GM18868 (cell line): ENCODE results near the gene RNF182.
"Not testable (repeated sequence)": the region's sequence is repeated elsewhere in the genome, so short reads cannot be mapped to it uniquely, and the experiment has no call there.

Source experiments
- ATAC-seq: cut with Tn5 transposase; IDR thresholded peaks from one replicate; pipeline ENCODE4 v1.9.1; 2021; ENCODE audit warnings: mild to moderate bottlenecking, moderate library complexity; ENCODE audit not compliant: unreplicated experiment

Gene RNF182

DNA sequence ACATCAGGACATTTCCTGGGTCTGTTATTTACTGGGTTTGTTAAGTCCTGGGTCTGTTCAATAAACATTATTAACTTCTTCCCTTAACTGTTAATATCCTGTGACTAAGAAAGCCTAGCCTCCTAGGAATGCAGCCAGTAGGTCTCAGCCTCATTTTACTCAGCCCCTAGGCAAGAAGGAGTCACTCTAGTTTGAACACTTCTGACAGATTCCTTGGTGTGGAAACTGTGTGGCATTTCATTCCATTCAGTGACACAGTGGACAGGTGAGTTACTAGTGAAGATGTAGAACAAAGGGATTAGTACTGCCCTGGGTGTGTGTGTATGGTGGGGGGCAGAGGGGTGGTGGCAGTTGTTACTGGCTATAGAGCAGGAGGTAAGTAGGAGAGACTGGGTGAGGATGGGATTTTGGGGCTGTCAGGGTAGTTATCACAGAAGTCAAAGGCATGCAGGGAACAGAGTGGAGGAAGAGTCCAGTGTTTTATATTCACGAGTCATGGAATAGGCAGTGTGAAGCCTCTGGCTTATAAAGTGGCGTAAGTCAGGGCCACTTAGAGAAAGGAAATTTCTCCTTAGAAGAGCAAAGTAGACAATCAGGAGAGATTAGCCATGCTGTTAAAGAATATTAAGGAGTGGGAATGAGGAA, 28.4 kb downstream of the RNF182 start:
- ATAC-seq, result no peak

DNA sequence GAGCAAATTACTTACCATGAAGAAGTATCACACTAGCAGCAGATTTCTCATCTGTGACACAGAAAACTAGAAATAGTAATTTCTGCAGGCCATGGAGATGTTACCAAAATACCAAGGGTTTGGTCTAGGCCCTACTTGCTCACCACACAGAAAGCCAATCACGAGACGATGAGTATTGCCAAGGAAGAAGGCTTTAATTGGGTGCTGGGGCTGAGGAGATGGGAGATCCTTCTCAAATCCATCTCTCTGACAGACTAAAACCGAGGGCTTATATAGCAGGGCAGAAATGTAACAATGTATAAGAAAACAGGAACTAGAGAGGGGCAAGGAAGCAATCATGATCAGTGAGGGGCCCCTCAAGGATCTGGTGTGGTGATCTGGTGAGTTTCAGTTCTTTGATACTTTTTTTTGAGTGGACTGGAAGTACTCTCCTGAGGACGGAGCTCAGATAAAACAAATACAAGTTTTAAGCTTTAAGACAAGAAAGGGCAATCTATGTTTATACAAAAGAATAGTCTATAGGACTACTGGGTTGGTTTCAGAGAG, 40.9 kb downstream of the RNF182 start:
- no peak for ATAC-seq

DNA sequence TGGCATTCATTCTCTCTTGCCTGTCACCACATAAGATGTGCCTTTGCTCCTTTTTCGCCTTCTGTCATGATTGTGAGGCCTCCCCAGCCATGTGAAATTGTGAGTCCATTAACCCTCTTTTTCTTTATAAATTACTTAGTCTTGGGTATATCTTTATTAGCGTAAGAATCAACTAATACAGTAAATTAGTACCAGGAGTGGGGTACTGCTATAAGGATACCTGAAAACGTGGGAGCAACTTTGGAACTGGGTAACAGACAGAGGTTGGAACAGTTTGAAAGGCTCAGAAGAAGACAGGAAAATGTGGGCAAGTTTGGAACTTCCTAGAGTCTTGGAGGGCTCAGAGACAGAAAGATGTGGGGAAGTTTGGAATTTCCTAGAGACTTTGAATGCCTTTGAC, 46.6 kb downstream of the RNF182 start:
- ATAC-seq, result no peak

DNA sequence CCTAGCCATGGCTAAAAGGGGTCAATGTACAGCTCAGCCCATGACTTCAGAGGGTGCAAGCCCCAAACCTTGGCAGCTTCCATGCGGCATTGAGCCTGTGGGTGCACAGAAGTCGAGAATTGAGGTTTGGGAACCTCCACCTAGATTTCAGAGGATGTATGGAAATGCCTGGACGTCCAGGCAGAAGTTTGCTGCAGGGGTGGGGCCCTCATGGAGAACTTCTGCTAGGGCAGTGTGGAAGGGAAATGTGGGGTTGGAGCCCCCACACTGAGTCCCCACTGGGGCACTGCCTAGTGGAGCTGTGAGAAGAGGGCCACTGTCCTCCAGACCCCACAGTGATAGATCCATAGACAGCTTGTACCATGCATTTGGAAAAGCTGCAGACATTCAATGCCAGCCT, 47.9 kb downstream of the RNF182 start:
- ATAC-seq, result not testable (repeated sequence)

DNA sequence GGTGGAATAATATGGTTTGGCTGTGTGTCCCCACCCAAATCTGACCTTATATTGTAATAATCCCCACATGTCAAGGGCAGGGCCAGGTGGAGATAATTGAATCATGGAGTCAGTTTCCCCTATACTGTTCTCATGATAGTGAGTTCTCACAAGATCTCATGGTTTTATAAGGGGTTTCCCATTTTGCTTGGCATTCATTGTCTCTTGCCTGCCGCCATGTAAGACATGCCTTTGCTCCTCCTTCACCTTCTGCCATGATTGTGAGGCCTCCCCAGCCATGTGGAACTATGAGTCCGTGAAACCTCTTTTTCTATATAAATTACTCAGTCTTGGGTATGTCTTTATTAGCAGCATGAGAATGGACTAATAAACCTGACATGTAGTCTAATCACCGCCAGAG, 48.7 kb downstream of the RNF182 start:
- ATAC-seq, result not testable (repeated sequence)

DNA sequence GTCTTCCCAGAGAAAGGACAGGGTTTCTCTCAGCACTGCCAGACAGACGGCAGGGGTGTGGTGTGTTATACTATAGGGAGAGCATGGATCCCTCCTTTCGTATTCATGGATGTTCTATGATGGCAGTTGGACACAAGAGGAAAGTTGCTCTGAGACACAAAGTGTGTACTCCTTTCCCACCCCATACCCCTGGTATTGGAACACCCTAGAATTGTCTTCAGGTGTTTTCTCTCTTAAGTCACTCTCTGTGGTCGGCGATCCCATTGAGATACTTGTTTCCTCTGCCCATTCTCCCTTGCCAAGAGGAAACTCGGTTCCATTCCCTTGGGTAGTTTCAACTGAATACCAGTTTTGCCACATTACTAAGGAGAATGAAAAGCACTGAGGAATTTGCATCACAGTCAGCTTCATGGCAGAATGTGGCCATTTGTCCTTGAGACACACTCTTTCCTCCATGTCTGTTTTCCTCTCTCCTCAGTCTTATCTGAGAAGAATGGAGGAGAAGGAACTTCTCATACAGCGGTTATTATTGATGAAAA, 53.4 kb downstream of the RNF182 start:
- ATAC-seq, result no peak

DNA sequence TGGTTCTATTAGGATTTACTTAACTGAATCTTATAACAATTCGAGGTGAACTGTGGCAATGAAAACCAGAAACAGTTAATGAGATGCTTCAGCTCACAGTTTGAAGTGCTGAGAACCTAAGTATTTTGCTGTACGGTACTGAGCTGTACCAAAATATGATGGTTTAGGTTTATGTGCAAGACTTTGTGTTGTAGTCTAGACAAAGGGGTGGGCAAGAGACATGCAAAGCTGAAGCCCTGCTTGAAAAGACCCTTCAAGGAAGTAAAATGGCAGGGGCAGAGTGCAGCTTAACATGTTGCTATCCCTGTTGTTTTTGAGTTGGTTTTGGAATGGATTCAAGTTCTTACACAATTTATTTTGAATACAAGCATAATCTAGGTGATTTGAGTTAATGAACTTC, 54.0 kb downstream of the RNF182 start:
- ATAC-seq, result no peak

DNA sequence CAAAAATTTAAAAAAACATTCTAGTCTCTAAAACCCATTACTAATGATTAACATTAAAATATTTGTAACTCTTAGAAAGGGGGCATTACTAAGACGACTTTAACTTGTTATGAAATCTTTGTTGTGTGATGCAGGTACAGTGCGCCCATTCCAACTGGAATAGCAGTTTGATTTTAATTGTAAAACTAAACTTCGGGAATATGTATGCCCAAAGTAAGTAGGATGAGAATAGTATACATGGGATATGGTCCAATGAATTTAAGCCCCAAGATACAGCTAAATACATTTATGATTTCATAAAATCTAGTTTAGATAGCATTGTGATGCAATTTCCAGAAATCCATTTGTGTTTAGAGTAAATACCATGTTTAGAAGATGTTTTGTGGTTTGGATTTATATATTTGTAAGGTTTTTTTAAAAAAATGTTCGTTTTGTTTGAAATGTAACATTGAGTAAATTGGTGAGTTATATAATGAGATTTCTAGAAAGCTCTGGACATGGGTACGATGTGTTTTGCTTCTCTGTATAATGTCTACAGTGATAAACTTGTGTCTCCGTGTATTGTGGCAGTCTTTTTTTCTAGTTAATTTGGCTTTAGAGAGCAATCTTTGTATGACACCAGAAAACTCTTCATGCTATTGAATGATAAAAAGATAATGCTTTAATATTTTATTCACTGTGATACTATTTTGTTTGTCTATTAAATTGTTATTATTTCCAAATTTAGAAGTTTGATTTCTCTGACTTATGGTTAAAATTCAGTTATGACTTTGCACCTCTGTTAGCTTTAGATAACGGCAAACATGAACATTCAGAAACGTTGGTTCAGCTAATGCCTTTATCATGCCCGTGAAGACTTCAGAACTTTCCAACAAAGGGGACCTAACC, 54.8 kb downstream of the RNF182 start:
- ATAC-seq, result no peak

DNA sequence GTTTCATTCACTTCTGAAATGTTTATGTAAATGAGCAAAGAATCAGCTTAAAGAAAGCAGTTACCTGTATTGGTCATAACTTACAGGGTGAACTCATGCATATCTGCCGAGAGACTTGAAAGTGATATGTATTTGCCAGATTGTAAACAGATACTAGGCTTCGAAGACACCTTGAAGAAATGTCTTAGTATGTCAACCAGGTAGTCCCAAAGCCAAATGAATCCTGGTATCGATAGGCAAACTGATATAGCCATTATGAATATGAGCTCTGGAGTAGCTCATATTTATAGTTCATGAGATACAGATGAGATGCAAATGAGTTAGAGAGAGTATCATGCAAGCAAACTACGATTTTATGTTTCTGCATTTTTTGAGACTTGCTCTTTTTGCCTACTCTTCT, 55.8 kb downstream of the RNF182 start:
- ATAC-seq, result no peak

DNA sequence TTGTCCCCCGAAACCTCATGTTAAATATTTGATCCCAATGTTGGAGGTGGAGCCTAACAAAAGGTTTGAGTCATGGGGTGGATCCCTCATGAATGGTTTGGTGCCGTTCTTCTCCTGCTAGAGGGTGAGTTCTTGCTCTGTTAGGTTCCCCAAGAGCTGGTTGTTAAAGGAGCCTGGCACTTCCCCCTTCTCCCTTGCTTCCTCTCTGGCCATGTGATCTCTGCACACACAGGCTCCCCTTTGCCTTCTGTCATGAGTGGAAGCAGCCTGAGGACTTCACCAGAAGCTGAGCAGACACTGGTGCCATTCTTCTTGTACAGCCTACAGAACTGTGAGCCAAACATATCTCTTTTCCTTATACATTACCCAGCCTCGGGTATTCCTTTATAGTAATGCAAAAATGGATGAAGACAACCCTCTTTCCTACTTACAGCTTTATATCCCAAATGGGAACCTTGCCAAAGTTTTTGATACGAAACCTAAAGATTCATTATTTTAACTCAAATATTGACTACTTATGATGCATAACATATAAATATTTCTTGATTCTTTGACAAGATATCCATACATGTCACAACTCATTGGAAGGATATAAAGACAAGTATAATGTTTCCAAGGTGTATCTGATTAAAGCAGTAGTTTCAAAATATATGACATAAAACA, 61.0 kb downstream of the RNF182 start:
- no peak for ATAC-seq

DNA sequence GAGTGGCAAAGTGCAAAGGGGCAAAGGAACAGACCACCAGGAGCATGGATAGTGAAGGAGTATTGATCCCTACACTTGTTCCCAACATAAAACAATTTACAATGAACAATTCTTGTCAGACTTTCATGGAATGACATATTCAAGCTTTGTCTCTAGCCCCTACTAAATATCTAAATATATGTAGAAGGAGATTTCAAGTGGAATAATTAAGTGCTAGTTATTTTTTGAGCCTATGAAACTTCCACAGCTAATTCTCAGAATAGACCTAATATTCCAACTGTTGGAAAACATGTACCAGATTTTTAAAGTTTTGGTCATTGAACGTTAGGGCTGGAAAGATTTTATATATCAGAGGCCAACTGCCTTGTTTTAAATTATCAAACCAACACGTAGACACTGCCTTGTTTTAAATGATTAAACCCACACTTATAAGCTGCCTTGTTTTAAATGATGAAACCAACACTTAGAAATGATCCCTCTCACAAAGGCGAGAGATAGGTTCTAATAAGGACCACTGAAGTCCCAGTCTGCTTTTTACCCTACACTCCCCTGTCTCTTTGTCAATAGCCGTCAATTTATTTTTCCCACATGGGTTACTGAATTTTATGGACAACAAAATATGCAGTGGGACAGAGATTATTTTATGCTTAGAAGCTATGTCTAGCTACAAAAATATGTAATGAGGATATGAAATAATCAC, 62.1 kb downstream of the RNF182 start:
- no peak for ATAC-seq

DNA sequence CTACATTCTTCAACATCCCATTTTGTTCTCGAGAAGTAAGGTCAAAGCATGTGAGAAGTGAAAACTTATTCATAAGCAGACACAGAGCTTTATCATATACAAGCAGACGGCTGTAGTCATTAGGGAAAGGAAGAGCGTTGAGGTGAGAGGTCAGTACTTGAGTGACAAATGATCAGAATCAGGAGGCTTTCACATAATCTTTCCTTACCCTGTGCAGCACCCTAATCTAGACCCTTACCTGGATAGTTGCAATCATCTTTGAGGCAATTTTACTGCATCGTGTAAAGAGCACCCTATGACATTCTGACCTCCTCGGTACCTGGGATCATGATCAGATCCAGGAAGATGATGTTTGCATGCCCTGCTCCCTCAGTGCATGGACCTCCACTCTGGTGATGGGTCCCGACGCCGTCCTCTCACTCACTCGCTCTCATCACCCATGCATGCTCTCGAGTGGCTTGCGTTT, 62.7 kb downstream of the RNF182 start:
- no peak for ATAC-seq

DNA sequence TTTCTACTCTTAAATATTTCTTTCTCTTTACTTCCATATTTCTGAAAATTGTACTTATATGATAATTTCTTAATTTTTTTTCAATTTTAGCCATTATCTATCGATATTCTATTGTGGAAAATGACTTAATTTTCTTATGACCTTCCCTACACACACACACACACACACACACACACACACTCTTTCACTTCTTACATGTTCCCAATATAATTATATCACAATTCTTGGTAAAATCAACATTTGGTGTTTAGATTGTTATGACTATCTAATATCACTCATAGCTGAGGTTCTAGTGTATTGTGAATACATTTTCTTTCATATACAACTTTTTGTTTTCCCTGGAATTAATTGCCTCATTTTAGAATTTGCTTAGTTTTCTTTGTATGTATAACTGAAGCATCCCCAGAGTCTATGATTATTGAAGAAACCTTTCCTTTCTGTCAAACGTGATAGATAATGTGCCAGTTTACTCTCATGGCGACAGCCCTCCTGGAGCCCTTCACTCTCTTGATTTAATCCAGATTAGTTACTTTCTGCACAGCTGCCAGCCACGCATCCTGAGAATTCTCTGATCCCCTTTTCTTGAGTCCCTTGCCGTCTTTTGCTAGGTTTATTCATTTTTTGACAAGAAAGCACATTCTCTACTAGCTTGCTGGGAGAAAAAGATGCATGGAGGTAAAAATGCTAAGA, 63.4 kb downstream of the RNF182 start:
- ATAC-seq, result no peak

DNA sequence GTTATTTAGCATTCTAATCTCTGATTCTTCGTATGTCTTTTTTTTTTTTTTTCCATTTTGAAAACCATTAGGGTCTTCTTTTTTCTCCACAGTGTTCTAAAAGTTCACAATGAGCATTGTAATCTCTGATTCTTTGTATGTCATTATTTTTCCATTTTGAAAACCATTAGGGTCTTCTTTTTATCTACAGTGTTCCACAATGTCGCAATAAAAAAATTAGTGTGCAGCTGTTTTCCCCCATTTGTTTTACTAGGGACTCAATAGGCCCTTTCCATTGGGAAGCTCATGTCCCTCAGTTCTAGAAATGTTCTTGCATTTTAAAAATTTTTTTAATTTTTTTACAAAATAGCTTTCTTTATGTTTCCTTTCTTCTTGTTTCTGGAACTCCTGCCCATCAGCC, 64.2 kb downstream of the RNF182 start:
- no peak for ATAC-seq

DNA sequence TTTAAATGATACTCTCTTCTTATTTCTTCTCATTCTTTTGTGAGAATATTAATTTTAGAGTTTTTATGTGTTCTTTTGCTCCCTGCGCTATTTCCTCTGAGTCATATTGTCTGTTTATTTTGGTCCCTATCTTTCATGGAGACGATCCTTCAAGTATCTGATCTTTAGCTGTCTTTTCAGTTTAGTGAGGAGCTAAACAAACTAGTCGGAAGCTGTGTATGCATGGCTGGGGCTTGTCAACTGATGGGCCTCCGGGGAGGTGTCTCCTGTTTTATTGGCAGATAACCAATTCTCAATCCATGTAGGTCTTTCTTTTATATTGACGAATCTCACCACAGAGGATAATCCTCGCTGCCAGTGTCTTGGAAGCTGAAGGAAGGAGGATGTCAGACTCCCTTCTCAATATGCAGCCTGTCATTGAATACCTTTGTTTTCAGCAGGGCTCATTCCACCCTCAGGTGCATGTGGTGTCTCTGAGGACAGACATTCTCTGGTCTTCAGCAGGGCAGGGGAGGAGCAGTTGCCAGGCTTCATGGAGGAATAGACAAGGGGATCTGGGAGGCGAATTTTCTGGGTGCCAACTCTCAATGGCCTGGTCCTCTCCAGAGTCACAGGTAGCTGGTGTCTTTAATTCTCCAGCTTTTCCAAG, 64.9 kb downstream of the RNF182 start:
- no peak for ATAC-seq

DNA sequence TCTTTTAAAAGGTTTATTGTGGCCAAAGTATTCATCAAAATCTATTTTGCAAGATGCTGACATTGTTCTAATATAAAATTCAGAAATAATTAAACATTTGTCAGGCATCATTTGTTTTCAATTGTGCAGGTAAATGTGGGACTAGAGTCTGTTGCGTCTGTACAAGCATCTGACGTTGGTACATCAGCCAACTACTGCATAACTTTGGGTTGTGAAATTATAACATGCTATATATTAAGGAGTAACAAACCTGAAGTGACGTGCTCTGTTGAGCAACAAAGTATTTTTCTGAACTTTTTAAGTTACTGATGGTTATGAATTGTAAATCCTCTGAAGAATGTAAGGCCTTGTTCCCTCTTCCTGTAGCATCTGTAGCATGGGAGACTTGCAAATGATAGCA, 66.0 kb downstream of the RNF182 start:
- ATAC-seq, result no peak

DNA sequence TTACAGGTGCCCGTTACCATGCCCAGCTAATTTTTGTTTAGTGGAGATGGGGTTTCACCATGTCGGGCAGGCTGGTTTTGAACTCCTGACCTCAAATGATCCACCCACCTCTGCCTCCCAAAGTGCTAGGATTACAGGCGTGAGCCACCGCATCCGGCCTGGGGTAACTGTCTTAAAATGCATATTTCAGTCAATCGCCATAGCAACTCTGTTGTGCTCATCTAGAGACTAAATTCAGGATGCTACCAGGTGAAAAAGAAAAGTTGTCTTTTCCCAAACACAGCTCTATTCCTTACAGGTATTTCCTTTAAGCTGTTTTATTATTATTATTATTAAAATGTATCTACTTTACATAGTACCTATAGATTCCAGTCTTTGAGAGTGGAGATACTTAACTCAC, 66.6 kb downstream of the RNF182 start:
- ATAC-seq, result no peak

DNA sequence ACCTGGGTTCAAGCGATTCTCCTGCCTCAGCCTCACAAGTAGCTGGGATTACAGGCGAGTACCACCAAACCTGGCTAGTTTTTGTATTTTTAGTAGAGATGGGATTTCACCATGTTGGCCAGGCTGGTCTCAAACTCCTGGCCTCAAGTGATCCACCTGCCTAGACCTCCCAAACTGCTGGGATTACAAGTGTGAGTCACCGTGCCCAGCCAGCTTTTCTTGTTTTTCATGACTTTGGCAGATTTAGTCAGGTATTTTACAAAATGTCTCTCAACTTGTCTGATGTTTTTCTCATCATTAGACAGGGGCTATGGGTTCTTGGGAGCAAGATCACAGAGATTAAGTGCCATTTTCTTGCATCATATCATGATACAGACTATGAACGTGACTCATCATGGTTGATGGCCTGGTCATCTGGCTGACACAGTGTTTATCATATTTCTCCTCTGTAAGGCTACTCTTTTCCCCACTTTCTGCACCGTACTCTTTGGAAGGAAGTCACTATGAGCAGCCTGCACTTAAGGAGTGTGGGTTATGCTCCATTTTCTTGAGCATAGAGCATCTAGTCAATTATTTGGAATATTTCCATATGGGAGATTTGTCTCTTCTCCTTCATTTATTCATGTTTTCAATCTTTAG, 67.8 kb downstream of the RNF182 start:
- no peak for ATAC-seq

DNA sequence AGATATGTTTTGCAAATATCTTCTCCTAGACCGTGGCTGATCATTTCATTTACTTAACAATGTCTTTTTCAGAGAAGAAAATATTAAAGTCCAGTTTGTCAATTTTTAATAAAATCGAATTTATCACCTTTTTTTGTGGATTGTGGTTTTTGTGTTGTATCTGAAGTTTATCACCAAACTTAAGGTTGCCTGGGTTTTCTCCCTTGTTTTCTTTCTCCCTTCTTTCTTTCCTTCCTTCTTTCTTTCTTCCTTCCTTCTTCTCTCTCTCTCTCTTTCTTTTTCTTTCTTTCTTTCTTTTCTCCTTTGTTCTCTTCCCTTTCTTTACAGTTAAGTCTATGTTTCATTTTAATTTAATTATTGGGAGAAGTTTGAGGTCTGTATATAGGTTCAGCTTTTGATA, 68.7 kb downstream of the RNF182 start:
- ATAC-seq, result no peak
